HCT116 (cell line): ENCODE results near the gene CADPS.

Experiments
- CEBPB ChIP-seq: IDR thresholded peaks from 2 replicates; pipeline ENCODE4 v1.6.1; 2012; ENCODE audit warnings: low read depth
- CTCF ChIP-seq, 3 experiments: fragments of 200-600 bp in 1 of 3; sonication (generic) in 1 of 3; IDR thresholded peaks in 2 of 3; conservative IDR thresholded peaks in 1 of 3; 2 replicates each; pipeline ENCODE4 v1.5.1; 2012 to 2017; ENCODE audit warnings: low read depth in 2 of 3, low read length in 2 of 3, antibody characterized with exemption in 1 of 3, borderline replicate concordance in 1 of 3, control low read depth in 1 of 3, mild to moderate bottlenecking in 1 of 3, mixed read lengths in 1 of 3, mixed run types in 1 of 3, moderate library complexity in 1 of 3; ENCODE audit not compliant: insufficient read depth in 1 of 3
- EGR1 ChIP-seq: IDR thresholded peaks from 2 replicates; pipeline ENCODE4 v1.6.1; 2012; ENCODE audit warnings: low read depth
- EZH2 ChIP-seq: fragments of 200-600 bp; sonication (generic); IDR thresholded peaks from 2 replicates; pipeline ENCODE4 v1.6.1; 2017; ENCODE audit warnings: antibody characterized with exemption, mixed run types
- FOSL1 ChIP-seq: IDR thresholded peaks from 2 replicates; pipeline ENCODE4 v1.6.1; 2012; ENCODE audit warnings: low read depth
- MAX ChIP-seq: IDR thresholded peaks from 2 replicates; pipeline ENCODE4 v1.6.1; 2012
- POLR2A ChIP-seq: IDR thresholded peaks from 2 replicates; pipeline ENCODE4 v1.7.0; 2011; ENCODE audit warnings: borderline replicate concordance; ENCODE audit not compliant: insufficient read depth, insufficient read length; ENCODE audit errors: extremely low read depth
- POLR2AphosphoS5 ChIP-seq: IDR thresholded peaks from 2 replicates; pipeline ENCODE4 v1.6.1; 2011; ENCODE audit warnings: mild to moderate bottlenecking, low read depth, low read length, moderate library complexity
- RAD21 ChIP-seq: IDR thresholded peaks from 2 replicates; pipeline ENCODE4 v1.6.1; 2012; ENCODE audit warnings: low read depth, mild to moderate bottlenecking
- ZFX ChIP-seq: fragments of 450-650 bp; IDR thresholded peaks from 2 replicates; pipeline ENCODE4 v1.6.1; 2017

- TF ChIP-seq EZH2 (no peak), CTCF (IDR thresholded peaks at IDR 0.05 in 2 of 3, conservative IDR thresholded peaks at IDR 0.05 in 1 of 3; ENCODE audit: borderline replicate concordance in 1 of 3, insufficient read depth in 1 of 3, low read depth in 2 of 3, low read length in 2 of 3) (no peak), EGR1 (no peak), ZFX (no peak), POLR2A (no peak), RAD21 (no peak), POLR2AphosphoS5 (no peak), MAX (no peak), CEBPB (no peak), FOSL1 (no peak)
Observed at GRCh38 chr3:62888180-62888579, 13.0 kb upstream of the CADPS start.
